Measurements from ENCODE around the gene FGF6. TPM values are rescaled to one million over a fixed set of nuclear protein-coding genes. Genes with fewer than 3 reads are reported as not detected.
"Not testable (repeated sequence)": the region's sequence is repeated elsewhere in the genome, so short reads cannot be mapped to it uniquely, and the experiment has no call there.

FGF6 gene
- total RNA-seq, 6 experiments from 2014 or later: not detected

DNA sequence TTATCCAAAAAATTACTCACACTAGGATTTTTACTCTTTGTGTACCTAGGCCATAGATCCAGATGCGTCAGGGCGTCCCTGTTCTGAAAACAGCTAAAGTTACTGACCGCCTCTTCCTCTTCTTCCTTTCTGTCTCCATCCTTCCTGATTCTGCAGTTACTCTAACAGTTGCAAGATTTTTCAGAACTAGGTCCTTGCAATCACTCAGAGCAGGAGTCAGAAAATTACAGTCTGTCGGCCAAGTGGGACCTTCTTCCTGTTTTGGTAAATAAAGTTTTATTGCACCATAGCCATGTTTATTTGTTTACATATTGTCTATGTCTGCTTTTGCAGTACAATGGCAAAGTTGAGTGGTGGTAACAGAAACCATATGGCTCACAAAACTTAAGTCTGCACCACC is 25.6 kb upstream of the FGF6 start:
- no peaks in the 10 kb centered on the region for H3K4me1 Mint-ChIP-seq (ENCODE audit: low read depth)
- peaks cover 16% of the 10 kb centered on the region for H3K27me3 Mint-ChIP-seq (ENCODE audit: insufficient read depth)
- no peak overlapping the region for H3K27ac Mint-ChIP-seq
- no peak overlapping the region for H3K4me3 Mint-ChIP-seq
- TF ChIP-seq, protein P1, sequence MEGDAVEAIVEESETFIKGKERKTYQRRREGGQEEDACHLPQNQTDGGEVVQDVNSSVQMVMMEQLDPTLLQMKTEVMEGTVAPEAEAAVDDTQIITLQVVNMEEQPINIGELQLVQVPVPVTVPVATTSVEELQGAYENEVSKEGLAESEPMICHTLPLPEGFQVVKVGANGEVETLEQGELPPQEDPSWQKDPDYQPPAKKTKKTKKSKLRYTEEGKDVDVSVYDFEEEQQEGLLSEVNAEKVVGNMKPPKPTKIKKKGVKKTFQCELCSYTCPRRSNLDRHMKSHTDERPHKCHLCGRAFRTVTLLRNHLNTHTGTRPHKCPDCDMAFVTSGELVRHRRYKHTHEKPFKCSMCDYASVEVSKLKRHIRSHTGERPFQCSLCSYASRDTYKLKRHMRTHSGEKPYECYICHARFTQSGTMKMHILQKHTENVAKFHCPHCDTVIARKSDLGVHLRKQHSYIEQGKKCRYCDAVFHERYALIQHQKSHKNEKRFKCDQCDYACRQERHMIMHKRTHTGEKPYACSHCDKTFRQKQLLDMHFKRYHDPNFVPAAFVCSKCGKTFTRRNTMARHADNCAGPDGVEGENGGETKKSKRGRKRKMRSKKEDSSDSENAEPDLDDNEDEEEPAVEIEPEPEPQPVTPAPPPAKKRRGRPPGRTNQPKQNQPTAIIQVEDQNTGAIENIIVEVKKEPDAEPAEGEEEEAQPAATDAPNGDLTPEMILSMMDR (IDR thresholded peaks at IDR 0.05): no peak
- no peak for DNase-seq
- H3K9me3 Mint-ChIP-seq: no peaks in the 10 kb centered on the region
- no peaks in the 10 kb centered on the region for H3K36me3 Mint-ChIP-seq (ENCODE audit: low read depth)

- Mint-ChIP-seq H3K36me3 (ENCODE audit: low read depth) (no peaks in the 10 kb centered on the region), H3K4me3 (no peak overlapping the region), H3K27me3 (ENCODE audit: insufficient read depth) (peaks cover 14% of the 10 kb centered on the region), H3K9me3 (no peaks in the 10 kb centered on the region), H3K27ac (no peak overlapping the region), H3K4me1 (ENCODE audit: low read depth) (no peaks in the 10 kb centered on the region)
- no peak for DNase-seq
- TF ChIP-seq, protein P1 (IDR thresholded peaks at IDR 0.05): no peak
Measured at GRCh38 chr12:4468994-4469393, 23.4 kb upstream of the FGF6 start.

DNA sequence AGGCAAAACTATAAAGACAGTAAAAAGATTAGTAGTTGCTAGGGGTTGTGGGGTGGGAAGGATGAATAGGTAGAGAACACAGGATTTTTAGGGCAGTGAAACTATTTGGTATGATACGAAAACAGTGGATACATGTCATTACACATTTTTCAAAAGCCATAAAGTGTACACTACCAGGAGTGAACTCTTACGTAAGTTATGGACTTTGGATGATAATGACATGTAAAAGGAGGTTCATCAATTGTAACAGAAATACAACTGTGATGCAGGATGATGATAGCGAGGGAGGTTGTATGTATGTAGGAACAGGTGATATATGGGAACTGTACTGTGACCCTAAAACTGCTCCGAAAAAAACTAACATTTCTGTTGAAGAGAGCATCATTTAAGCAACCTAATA is 15.1 kb upstream of the FGF6 start:
- H3K36me3 Mint-ChIP-seq (ENCODE audit: low read depth): no peaks in the 10 kb centered on the region
- H3K27ac Mint-ChIP-seq: no peak overlapping the region
- no peak for DNase-seq
- H3K4me1 Mint-ChIP-seq (ENCODE audit: low read depth): no peaks in the 10 kb centered on the region
- no peak overlapping the region for H3K4me3 Mint-ChIP-seq
- no peaks in the 10 kb centered on the region for H3K9me3 Mint-ChIP-seq
- TF ChIP-seq, protein P1 (IDR thresholded peaks at IDR 0.05): no peak
- H3K27me3 Mint-ChIP-seq (ENCODE audit: insufficient read depth): peaks cover 3% of the 10 kb centered on the region; the same call in 1 of the 2 replicates

GRCh38 chr12:4455849-4456248 is 10.2 kb upstream of the FGF6 start:
- not testable (repeated sequence) for DNase-seq; H3K9me3 Mint-ChIP-seq; H3K27me3 Mint-ChIP-seq (ENCODE audit: insufficient read depth); H3K36me3 Mint-ChIP-seq (ENCODE audit: low read depth); H3K4me1 Mint-ChIP-seq (ENCODE audit: low read depth); H3K27ac Mint-ChIP-seq; H3K4me3 Mint-ChIP-seq

DNA sequence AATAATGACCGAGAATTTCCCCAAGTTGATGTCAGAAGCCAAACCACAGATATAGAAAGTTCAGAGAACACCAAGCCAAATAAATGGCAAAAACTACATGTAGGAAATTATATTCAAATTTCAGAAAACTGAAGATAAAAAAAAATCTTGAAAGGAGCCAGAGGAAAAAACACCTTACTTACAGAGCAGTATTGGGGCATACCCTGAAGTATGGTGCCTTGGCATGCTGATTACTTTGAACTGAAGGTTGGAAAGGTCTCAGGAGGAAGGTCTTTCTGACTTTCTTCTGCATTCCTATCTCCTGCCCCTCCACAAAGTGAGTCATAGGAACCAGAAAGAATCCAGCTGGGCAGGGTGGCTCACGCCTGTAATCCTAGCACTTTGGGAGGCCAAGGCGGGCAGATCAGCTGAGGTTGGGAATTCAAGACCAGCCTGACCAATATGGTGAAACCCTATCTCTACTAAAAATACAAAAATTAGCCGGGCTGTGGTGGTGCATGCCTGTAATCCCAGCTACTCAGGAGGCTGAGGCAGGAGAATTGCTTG is 8.8 kb upstream of the FGF6 start:
- Mint-ChIP-seq H3K27me3 (ENCODE audit: insufficient read depth) (peaks cover 8% of the 10 kb centered on the region), H3K9me3 (no peaks in the 10 kb centered on the region), H3K4me1 (ENCODE audit: low read depth) (0 out of 2 replicates have a peak, but pooled peaks cover 4% of the 10 kb centered on the region), H3K27ac (no peak overlapping the region), H3K4me3 (no peak overlapping the region), H3K36me3 (ENCODE audit: low read depth) (no peaks in the 10 kb centered on the region)
- TF ChIP-seq, protein P1 (IDR thresholded peaks at IDR 0.05): no peak
- no peak for DNase-seq

DNA sequence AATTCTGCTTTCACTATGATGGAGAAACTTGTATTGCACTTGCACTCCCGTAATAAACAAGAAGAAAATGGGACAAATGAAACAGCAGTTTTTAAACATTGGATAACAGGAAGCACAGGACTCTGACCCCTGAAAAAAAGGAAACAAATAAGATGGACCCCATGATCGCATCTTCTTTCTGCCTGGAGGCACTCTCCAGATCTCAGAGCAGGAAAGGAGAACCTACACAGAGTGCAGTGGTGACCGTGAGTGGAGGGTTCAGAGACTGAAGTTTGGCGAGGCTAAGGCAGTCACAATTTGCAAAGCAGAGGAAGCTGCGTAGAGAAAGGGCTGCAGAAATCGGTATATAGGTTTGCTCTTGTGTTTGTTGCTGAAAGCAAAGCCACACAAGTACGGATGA is 6.1 kb upstream of the FGF6 start:
- DNase-seq: no peak
- TF ChIP-seq, protein P1 (IDR thresholded peaks at IDR 0.05): no peak
- H3K9me3 Mint-ChIP-seq: no peaks in the 10 kb centered on the region
- peak overlapping the region; percentile 5; the same call in 1 of the 2 replicates for H3K4me3 Mint-ChIP-seq
- H3K4me1 Mint-ChIP-seq (ENCODE audit: low read depth): 0 out of 2 replicates have a peak, but pooled peaks cover 4% of the 10 kb centered on the region
- no peaks in the 10 kb centered on the region for H3K36me3 Mint-ChIP-seq (ENCODE audit: low read depth)
- no peak overlapping the region for H3K27ac Mint-ChIP-seq
- peaks cover 21% of the 10 kb centered on the region for H3K27me3 Mint-ChIP-seq (ENCODE audit: insufficient read depth)

Measured in HFFc6 (cell line).